B cell (primary cell): Measurements from ENCODE around the gene BRF1. TPM values are rescaled to one million over a fixed set of nuclear protein-coding genes. Genes with fewer than 3 reads are reported as not detected.
"Not testable (repeated sequence)": the region's sequence is repeated elsewhere in the genome, so short reads cannot be mapped to it uniquely, and the experiment has no call there.

ENCODE experiments used
- ATAC-seq: fragments of 200-7000 bp; cut with Tn5 transposase; one replicate; pipeline ENCODE4 v1.10.0; 2021; ENCODE audit warnings: low read depth, mild to moderate bottlenecking, moderate number of reproducible peaks, moderate library complexity
- CTCF ChIA-PET: fragments of 350-600 bp; sonication (Branson Sonifier 250); formaldehyde crosslinking; loops from one replicate; lab custom pipeline; 2021; ENCODE audit warnings: antibody characterized with exemption, inconsistent platforms; lab: Charles Lee
- POLR2A ChIA-PET: fragments of 350-600 bp; sonication (Branson Sonifier 250); formaldehyde crosslinking; loops from one replicate; lab custom pipeline; 2021; ENCODE audit warnings: antibody characterized with exemption; lab: Charles Lee
- DNase-seq: peaks from one replicate; pipeline ENCODE4 v3.0.0; 2013
- H2AFZ ChIP-seq: 2 replicates; pipeline ENCODE4 v1.6.1; 2012; ENCODE audit warnings: mild to moderate bottlenecking, low read depth, low read length; ENCODE audit not compliant: insufficient read depth, poor library complexity, severe bottlenecking
- H3K27ac ChIP-seq, 2 donors: 1 replicate in 1 of 2; 2 replicates in 1 of 2; pipeline ENCODE4 v1.5.1; 2012 to 2013; ENCODE audit warnings: low read length in 2 of 2, mild to moderate bottlenecking in 2 of 2, moderate library complexity in 1 of 2
- H3K27me3 ChIP-seq, 4 experiments: fragments of 200-600 bp in 1 of 4; sonication (generic) in 1 of 4; replicated peaks in 1 of 4; 1 replicate in 2 of 4; 2 replicates in 2 of 4; pipeline versions ENCODE4 v1.6.1 to v1.7.0; 2013 to 2016; ENCODE audit warnings: low read length in 3 of 4, mild to moderate bottlenecking in 2 of 4, mixed read lengths in 1 of 4, moderate library complexity in 1 of 4; ENCODE audit not compliant: insufficient read depth in 4 of 4, control insufficient read depth in 3 of 4; ENCODE audit errors: control extremely low read depth in 1 of 4
- H3K36me3 ChIP-seq, 2 experiments: replicated peaks in 1 of 2; 1 replicate in 1 of 2; 2 replicates in 1 of 2; pipeline versions ENCODE4 v1.6.1 to v1.7.1; 2013; ENCODE audit warnings: low read length in 1 of 2; ENCODE audit not compliant: insufficient read depth in 2 of 2, control insufficient read depth in 1 of 2; ENCODE audit errors: control extremely low read depth in 1 of 2, extremely low read depth in 1 of 2
- H3K4me1 ChIP-seq, 2 donors: fragments of 200-600 bp in 1 of 2; sonication (generic) in 1 of 2; 1 replicate in 1 of 2; 2 replicates in 1 of 2; pipeline versions ENCODE4 v1.5.1 to v1.6.1; 2013 to 2017; ENCODE audit warnings: low read length in 2 of 2; ENCODE audit not compliant: control insufficient read depth in 2 of 2, insufficient read depth in 2 of 2
- H3K4me2 ChIP-seq: replicated peaks from 2 replicates; pipeline ENCODE3; 2012; ENCODE audit warnings: mild to moderate bottlenecking, low read depth, low read length; ENCODE audit not compliant: poor library complexity, severe bottlenecking
- H3K4me3 ChIP-seq, 5 experiments: fragments of 200-600 bp in 1 of 5; sonication (generic) in 1 of 5; 1 replicate in 3 of 5; 2 replicates in 2 of 5; pipeline versions ENCODE4 v1.5.1 to v1.7.0; 2011 to 2016; ENCODE audit warnings: low read length in 4 of 5, mild to moderate bottlenecking in 4 of 5, low read depth in 2 of 5, control low read depth in 1 of 5, moderate library complexity in 1 of 5; ENCODE audit not compliant: insufficient read depth in 1 of 5; ENCODE audit errors: control extremely low read depth in 1 of 5, extremely low read depth in 1 of 5
- H3K79me2 ChIP-seq: fragments of 200-600 bp; sonication (generic); one replicate; pipeline ENCODE4 v1.6.0; 2016; ENCODE audit warnings: low read length; ENCODE audit not compliant: control insufficient read depth, insufficient read depth
- H3K9ac ChIP-seq: fragments of 200-600 bp; sonication (generic); 2 replicates; pipeline ENCODE4 v1.6.1; 2017; ENCODE audit warnings: mild to moderate bottlenecking, low read length, moderate library complexity
- H3K9me3 ChIP-seq, 3 donors: one replicate each; pipeline versions ENCODE4 v1.6.1 to v1.7.1; 2013; ENCODE audit warnings: low read length in 2 of 3; ENCODE audit not compliant: control insufficient read depth in 2 of 3, insufficient read depth in 1 of 3; ENCODE audit errors: control extremely low read depth in 1 of 3
- H4K20me1 ChIP-seq: 2 replicates; pipeline ENCODE4 v1.6.0; 2012; ENCODE audit warnings: mild to moderate bottlenecking, low read length; ENCODE audit not compliant: insufficient read depth, control insufficient read depth, poor library complexity, severe bottlenecking
- H3K27ac Mint-ChIP-seq: one replicate; pipeline ENCODE4 v1.8.0; 2021; ENCODE audit warnings: mixed read lengths
- H3K27me3 Mint-ChIP-seq: one replicate; pipeline ENCODE4 v1.8.0; 2021; ENCODE audit warnings: mixed read lengths
- H3K4me1 Mint-ChIP-seq: one replicate; pipeline ENCODE4 v1.8.0; 2021; ENCODE audit warnings: mixed read lengths
- H3K4me3 Mint-ChIP-seq: one replicate; pipeline ENCODE4 v1.8.0; 2021; ENCODE audit warnings: mixed read lengths
- H3K9me3 Mint-ChIP-seq: one replicate; pipeline ENCODE4 v1.8.0; 2022; ENCODE audit warnings: mixed read lengths; ENCODE audit not compliant: insufficient read depth
- EZH2 ChIP-seq: IDR thresholded peaks from 2 replicates; pipeline ENCODE4 v1.6.1; 2012; ENCODE audit warnings: borderline replicate concordance, low read depth, mild to moderate bottlenecking, moderate library complexity, low read length; ENCODE audit not compliant: insufficient read depth, poor library complexity, severe bottlenecking
- WGBS: methylation state at CpG from one replicate; pipeline ENCODE4 v1.1.5; 2013; ENCODE audit warnings: missing lambda C conversion rate; ENCODE audit not compliant: insufficient coverage; 5-methylcytosine and 5-hydroxymethylcytosine counted together
- intact Hi-C: fragments of 100-400 bp; cut with micrococcal nuclease; formaldehyde crosslinking; loops from one replicate; pipeline ENCODE4 v1.10.0; 2022
- polyA plus RNA-seq: library from polyadenylated mRNA; depleted of rRNA; stranded (reverse); fragments of >200 nt; gene quantifications from 2 replicates; pipeline ENCODE4 v1.2.3, GENCODE V29; 2012
- total RNA-seq, 2 donors: library from RNA; stranded (reverse); fragments of 120-200 nt in 1 of 2; gene quantifications; 1 replicate in 1 of 2; 2 replicates in 1 of 2; pipeline versions ENCODE4 v1.2.3 to v1.2.4, GENCODE V29; 2013 to 2022
- TF ChIP-seq, protein P1 (sequence below): fragments of 200-600 bp; IDR thresholded peaks from one replicate; pipeline ENCODE4 v1.8.0; 2022; ENCODE audit warnings: antibody characterized with exemption, mild to moderate bottlenecking

BRF1 gene
- total and polyA plus RNA-seq, 2 donors (not counting 1 experiment from before 2014, with no cell fraction given), result 24.5 to 55.8 TPM

DNA sequence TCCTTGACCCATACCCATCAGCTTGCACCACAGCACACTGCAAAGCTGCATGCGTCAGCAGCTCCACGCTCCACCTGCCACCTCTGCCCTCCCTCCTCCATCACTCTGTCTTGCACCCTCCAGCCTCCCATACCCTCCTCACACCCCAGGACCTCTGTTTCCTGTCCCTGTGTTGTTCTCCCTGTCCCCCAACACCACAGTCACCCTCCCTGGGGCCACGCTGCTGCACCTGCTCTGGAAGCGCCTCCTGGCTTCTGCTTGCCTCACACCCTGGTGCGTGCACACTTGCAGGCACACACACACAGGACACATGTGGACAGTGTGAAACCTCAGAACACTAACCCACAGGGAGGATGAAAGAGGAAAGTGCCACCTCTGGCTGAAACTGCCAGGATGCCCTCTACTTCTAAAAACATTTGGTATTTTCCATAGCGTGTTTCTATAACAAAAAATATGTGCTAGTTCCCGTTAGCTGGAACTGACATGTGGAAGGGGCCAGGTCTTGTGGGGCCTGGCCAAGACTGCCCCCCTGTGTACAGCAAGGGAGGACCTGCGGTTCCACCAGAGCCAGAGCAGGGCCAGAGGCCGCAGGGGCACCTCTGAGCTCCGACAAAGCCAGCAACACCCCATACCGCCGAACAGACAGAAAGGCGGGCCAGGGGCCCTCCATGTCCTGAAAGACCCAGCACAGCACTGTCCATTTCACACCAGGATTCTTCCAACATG is 10.0 kb downstream of the BRF1 start:
- intact Hi-C loops, result no loop called here
- TF ChIP-seq, protein P1, sequence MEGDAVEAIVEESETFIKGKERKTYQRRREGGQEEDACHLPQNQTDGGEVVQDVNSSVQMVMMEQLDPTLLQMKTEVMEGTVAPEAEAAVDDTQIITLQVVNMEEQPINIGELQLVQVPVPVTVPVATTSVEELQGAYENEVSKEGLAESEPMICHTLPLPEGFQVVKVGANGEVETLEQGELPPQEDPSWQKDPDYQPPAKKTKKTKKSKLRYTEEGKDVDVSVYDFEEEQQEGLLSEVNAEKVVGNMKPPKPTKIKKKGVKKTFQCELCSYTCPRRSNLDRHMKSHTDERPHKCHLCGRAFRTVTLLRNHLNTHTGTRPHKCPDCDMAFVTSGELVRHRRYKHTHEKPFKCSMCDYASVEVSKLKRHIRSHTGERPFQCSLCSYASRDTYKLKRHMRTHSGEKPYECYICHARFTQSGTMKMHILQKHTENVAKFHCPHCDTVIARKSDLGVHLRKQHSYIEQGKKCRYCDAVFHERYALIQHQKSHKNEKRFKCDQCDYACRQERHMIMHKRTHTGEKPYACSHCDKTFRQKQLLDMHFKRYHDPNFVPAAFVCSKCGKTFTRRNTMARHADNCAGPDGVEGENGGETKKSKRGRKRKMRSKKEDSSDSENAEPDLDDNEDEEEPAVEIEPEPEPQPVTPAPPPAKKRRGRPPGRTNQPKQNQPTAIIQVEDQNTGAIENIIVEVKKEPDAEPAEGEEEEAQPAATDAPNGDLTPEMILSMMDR, result no peak
- no peak for TF ChIP-seq EZH2
- peak; percentile 32 for DNase-seq
- H3K36me3 ChIP-seq, result no peaks in the 10 kb centered on the region
- Mint-ChIP-seq H3K4me3 (peak overlapping the region; percentile 32), H3K27me3 (no peaks in the 10 kb centered on the region), H3K27ac (peak overlapping the region; percentile 46), H3K9me3 (no peaks in the 10 kb centered on the region), H3K4me1 (peaks cover 49% of the 10 kb centered on the region)
- POLR2A ChIA-PET, result no interaction called here
- 23% methylated on average over 12 of the region's 13 CpGs for WGBS
- peaks cover 96% of the 10 kb centered on the region for H3K79me2 ChIP-seq
- peaks cover 41 to 53% of the 10 kb centered on the region in 2 donors for H3K4me1 ChIP-seq
- H3K9me3 ChIP-seq, result no peaks in the 10 kb centered on the region
- ATAC-seq, result peak; percentile 18
- no peak overlapping the region for H3K9ac ChIP-seq
- H3K27me3 ChIP-seq, result no peaks in the 10 kb centered on the region
- H4K20me1 ChIP-seq, result peaks cover 74% of the 10 kb centered on the region
- H3K27ac ChIP-seq, result no peak overlapping the region
- H2AFZ ChIP-seq, result no peak overlapping the region
- peak overlapping the region; percentile 47 for H3K4me2 ChIP-seq
- no peak overlapping the region for H3K4me3 ChIP-seq
- CTCF ChIA-PET, result interaction anchor here (1.3 kb wide), 1 partner anchor 199 kb away, joined by 3 read pairs; no protein-coding TSS in a partner anchor

DNA sequence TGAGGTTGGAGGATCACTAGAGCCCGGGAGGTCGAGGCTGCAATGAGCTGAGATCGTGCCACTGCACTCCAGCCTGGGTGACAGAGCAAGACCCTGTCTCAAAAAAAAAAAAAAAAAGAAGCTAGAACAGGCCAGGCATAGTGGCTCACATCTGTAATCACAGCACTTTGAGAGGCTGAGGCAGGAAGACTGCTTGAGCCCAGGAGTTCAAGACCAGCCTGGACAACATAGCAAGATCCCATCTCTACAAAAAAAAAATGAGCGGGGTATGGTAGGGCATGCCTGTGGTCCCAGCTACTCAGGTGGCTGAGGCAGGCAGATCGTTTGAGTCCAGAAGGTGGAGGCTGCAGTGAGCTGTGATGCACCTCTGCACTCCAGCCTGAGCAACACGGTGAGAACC is 11.9 kb downstream of the BRF1 start:
- H3K9me3 Mint-ChIP-seq, POLR2A ChIA-PET, H3K9me3 ChIP-seq, H3K27ac Mint-ChIP-seq, H3K36me3 ChIP-seq, H2AFZ ChIP-seq, H3K4me3 Mint-ChIP-seq, intact Hi-C loops, H3K27ac ChIP-seq, H3K9ac ChIP-seq, ATAC-seq, H3K27me3 ChIP-seq, DNase-seq, H3K27me3 Mint-ChIP-seq, H3K4me3 ChIP-seq, H3K4me2 ChIP-seq: not testable (repeated sequence)
- WGBS, result 78% methylated on average over 4 of the region's 6 CpGs
- Histone ChIP-seq H3K79me2 (peaks cover 77% of the 10 kb centered on the region), H4K20me1 (peaks cover 72% of the 10 kb centered on the region), H3K4me1 (peaks cover 35 to 46% of the 10 kb centered on the region in 2 donors)
- H3K4me1 Mint-ChIP-seq, result peaks cover 44% of the 10 kb centered on the region
- CTCF ChIA-PET, result interaction anchor here (2.0 kb wide), 1 partner anchor 192 kb away, joined by 5 read pairs; no protein-coding TSS in a partner anchor
